Measurements from ENCODE around the gene NKX1-2.

The NKX1-2 gene

GRCh38 chr10:124495162-124495561 is 45.3 kb upstream of the NKX1-2 start:
- no peak for TF ChIP-seq CTCF (IDR thresholded peaks at IDR 0.05; ENCODE audit: control insufficient read depth, insufficient read depth, low read depth, low read length, missing control alignments)
- no peak overlapping the region for H3K4me3 ChIP-seq (ENCODE audit: control insufficient read depth, low read depth, low read length)
- no peak for DNase-seq (ENCODE audit: low read depth)

GRCh38 chr10:124494046-124494807 is 44.4 kb upstream of the NKX1-2 start:
- H3K4me3 ChIP-seq (ENCODE audit: control insufficient read depth, low read depth, low read length) = no peak overlapping the region
- TF ChIP-seq CTCF (IDR thresholded peaks at IDR 0.05; ENCODE audit: control insufficient read depth, insufficient read depth, low read depth, low read length, missing control alignments) = no peak
- DNase-seq (ENCODE audit: low read depth) = no peak

DNA sequence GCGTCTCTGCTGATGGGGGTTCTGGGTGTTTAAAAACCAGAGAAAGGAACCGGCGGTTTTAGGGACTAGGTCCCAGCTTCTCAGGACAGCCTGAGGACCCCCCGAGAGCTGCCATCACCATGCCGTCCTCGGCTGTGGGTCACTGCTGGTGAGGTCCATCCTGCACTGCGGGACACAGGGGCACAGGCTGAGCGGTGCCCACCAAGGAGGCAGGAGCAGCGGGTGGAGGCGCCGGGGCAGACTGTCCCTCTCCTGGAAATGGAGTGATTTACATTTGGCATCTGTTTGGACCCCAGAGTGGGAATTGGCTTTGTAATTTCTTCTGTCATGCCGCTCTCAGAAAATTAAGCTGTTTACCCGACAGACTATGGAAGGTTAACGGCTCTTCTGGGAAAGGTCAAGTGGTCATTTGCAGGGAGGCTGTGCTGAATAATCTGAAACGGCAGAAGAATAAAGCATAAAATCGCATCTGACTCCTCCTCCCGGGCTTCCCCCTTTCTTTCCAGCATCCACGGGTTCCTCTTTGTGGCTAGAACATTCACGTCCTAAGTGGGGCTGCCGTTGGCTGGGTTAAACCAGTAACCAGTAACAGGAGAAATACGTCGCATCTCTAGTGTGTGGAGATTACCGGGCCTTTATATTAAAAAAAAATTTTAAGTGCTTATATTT is 43.5 kb upstream of the NKX1-2 start:
- no peak for DNase-seq (ENCODE audit: low read depth)
- no peak overlapping the region for H3K4me3 ChIP-seq (ENCODE audit: control insufficient read depth, low read depth, low read length)
- no peak for TF ChIP-seq CTCF (IDR thresholded peaks at IDR 0.05; ENCODE audit: control insufficient read depth, insufficient read depth, low read depth, low read length, missing control alignments)

DNA sequence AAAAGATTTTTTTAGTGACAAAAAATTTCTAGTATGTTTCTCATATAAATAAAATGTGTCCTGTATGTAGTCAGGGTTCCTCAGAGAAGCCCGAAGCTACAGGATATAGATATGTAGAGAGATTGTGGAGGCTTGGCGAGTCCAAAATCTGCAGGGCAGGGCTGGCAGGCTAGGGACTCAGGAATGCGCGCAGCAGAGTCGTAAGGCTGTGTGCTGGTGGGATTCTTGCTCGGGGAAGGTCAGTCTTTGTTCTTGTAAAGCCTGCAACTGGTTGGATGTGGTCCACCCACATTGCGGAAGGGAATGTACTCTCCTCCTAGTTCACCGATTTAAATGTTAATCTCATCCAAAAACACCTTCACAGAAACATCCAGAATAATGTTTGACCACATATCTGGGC is 42.4 kb upstream of the NKX1-2 start:
- H3K4me3 ChIP-seq (ENCODE audit: control insufficient read depth, low read depth, low read length) = no peak overlapping the region
- no peak for TF ChIP-seq CTCF (IDR thresholded peaks at IDR 0.05; ENCODE audit: control insufficient read depth, insufficient read depth, low read depth, low read length, missing control alignments)
- DNase-seq (ENCODE audit: low read depth) = no peak

- no peak for TF ChIP-seq CTCF (IDR thresholded peaks at IDR 0.05; ENCODE audit: control insufficient read depth, insufficient read depth, low read depth, low read length, missing control alignments)
- no peak for DNase-seq (ENCODE audit: low read depth)
These were observed 41.3 kb upstream of the NKX1-2 start for GRCh38 chr10:124491105-124491504.

DNA sequence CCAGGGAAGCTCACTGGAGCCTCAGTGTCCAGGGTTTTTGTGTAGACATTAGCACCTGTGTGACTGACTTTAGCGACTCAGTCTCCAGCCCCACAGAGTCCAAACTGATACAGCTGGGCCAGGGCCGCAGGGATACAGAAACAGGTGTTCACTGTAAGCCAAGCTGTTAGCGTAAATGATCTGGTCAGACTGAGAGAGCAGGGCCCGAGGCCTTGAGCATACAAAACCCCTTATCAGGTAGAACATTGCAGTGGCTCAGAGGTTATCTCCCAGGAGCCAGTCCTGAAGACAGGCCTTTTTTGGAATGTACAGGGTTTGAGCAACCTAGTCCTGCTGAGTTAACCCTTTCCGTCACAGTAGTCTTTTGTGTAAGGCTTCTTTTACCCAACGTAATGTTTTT is 36.8 kb upstream of the NKX1-2 start:
- H3K4me3 ChIP-seq (ENCODE audit: control insufficient read depth, low read depth, low read length) = no peak overlapping the region
- TF ChIP-seq CTCF (IDR thresholded peaks at IDR 0.05; ENCODE audit: control insufficient read depth, insufficient read depth, low read depth, low read length, missing control alignments) = no peak
- no peak for DNase-seq (ENCODE audit: low read depth)

More at GRCh38 chr10:124491105-124491504, 41.3 kb upstream of the NKX1-2 start:
- no peak overlapping the region for H3K4me3 ChIP-seq (ENCODE audit: control insufficient read depth, low read depth, low read length)
